ENCODE results near the gene OTUB2. TPM values are rescaled to one million over a fixed set of nuclear protein-coding genes. Genes with fewer than 3 reads are reported as not detected.

Gene OTUB2
- total RNA-seq, 5 donors from 2014 or later (not counting 1 experiment from before 2014, with no cell fraction given), result 0.09 to 0.57 (median 0.28) TPM

- no peaks in the 10 kb centered on the region for H3K36me3 Mint-ChIP-seq
- Histone ChIP-seq H3K9me3 (no peaks in the 10 kb centered on the region), H3K27me3 (replicated peaks in 1 of 2; ENCODE audit: control insufficient read depth in 2 of 2, extremely low read depth in 1 of 2, insufficient read depth in 2 of 2, low read length in 1 of 2) (no peaks in the 10 kb centered on the region), H3K36me3 (ENCODE audit: control insufficient read depth in 2 of 2, extremely low read depth in 1 of 2, insufficient read depth in 1 of 2, low read length in 1 of 2) (no peaks in the 10 kb centered on the region), H3K4me3 (ENCODE audit: control insufficient read depth in 1 of 2, extremely low read depth in 1 of 2, low read length in 1 of 2) (no peak overlapping the region), H3K4me1 (ENCODE audit: control insufficient read depth in 1 of 2, extremely low read depth in 1 of 2, insufficient read depth in 2 of 2, low read length in 2 of 2) (no peaks in the 10 kb centered on the region), H3K27ac (ENCODE audit: low read length) (no peak overlapping the region)
- DNase-seq (no peak), ATAC-seq (replicated peaks in 1 of 4) (no peak)
- H3K27ac Mint-ChIP-seq, result no peak overlapping the region
- ChIA-PET POLR2A (no interaction called here), CTCF (no interaction called here)
- 93% methylated on average over 2 of the region's 4 CpGs for WGBS (ENCODE audit: insufficient coverage)
- H3K4me1 Mint-ChIP-seq, result no peaks in the 10 kb centered on the region
- no peaks in the 10 kb centered on the region for H3K27me3 Mint-ChIP-seq
- no peak overlapping the region for H3K4me3 Mint-ChIP-seq
- peaks cover 0 to 3% (median 0%) of the 10 kb centered on the region in 3 donors for H3K9me3 Mint-ChIP-seq
Observed at GRCh38 chr14:94089479-94089878, 63.3 kb downstream of the OTUB2 start.

- Histone ChIP-seq H3K27ac (ENCODE audit: low read length) (no peak overlapping the region), H3K36me3 (ENCODE audit: control insufficient read depth in 2 of 2, extremely low read depth in 1 of 2, insufficient read depth in 1 of 2, low read length in 1 of 2) (peaks cover 0 to 5% of the 10 kb centered on the region in 2 donors), H3K4me1 (ENCODE audit: control insufficient read depth in 1 of 2, extremely low read depth in 1 of 2, insufficient read depth in 2 of 2, low read length in 2 of 2) (no peaks in the 10 kb centered on the region), H3K4me3 (ENCODE audit: control insufficient read depth in 1 of 2, extremely low read depth in 1 of 2, low read length in 1 of 2) (no peak overlapping the region), H3K27me3 (replicated peaks in 1 of 2; ENCODE audit: control insufficient read depth in 2 of 2, extremely low read depth in 1 of 2, insufficient read depth in 2 of 2, low read length in 1 of 2) (no peaks in the 10 kb centered on the region), H3K9me3 (no peaks in the 10 kb centered on the region)
- WGBS (ENCODE audit: insufficient coverage), result no CpG with 5 or more reads among the region's 2 CpGs
- no peak overlapping the region for H3K4me3 Mint-ChIP-seq
- H3K4me1 Mint-ChIP-seq, result no peaks in the 10 kb centered on the region
- DNase-seq (no peak), ATAC-seq (replicated peaks in 1 of 4) (no peak)
- CTCF ChIA-PET, result interaction anchor here in 1 of 2 donors (0.7 kb wide), 1 partner anchor 31 kb away, joined by 3 read pairs; no protein-coding TSS in a partner anchor
- H3K27me3 Mint-ChIP-seq, result no peaks in the 10 kb centered on the region
- POLR2A ChIA-PET, result no interaction called here
- no peaks in the 10 kb centered on the region for H3K9me3 Mint-ChIP-seq
- no peak overlapping the region for H3K27ac Mint-ChIP-seq
- H3K36me3 Mint-ChIP-seq, result peaks cover 7% of the 10 kb centered on the region
Observed at GRCh38 chr14:94093418-94093817, 67.3 kb downstream of the OTUB2 start.

GRCh38 chr14:94097091-94097490, 71.0 kb downstream of the OTUB2 start:
- no peak overlapping the region for H3K4me3 ChIP-seq (ENCODE audit: control insufficient read depth in 1 of 2, extremely low read depth in 1 of 2, low read length in 1 of 2)
- Mint-ChIP-seq H3K9me3 (no peaks in the 10 kb centered on the region), H3K4me1 (no peaks in the 10 kb centered on the region), H3K36me3 (peaks cover 7% of the 10 kb centered on the region), H3K4me3 (no peak overlapping the region), H3K27me3 (no peaks in the 10 kb centered on the region), H3K27ac (no peak overlapping the region)
- no peaks in the 10 kb centered on the region for H3K27me3 ChIP-seq (replicated peaks in 1 of 2; ENCODE audit: control insufficient read depth in 2 of 2, extremely low read depth in 1 of 2, insufficient read depth in 2 of 2, low read length in 1 of 2)
- 100% methylated on average over 2 of the region's 4 CpGs for WGBS (ENCODE audit: insufficient coverage)
- POLR2A ChIA-PET, result no interaction called here
- ATAC-seq (replicated peaks in 1 of 4) (no peak), DNase-seq (no peak)
- peaks cover 0 to 5% of the 10 kb centered on the region in 2 donors for H3K36me3 ChIP-seq (ENCODE audit: control insufficient read depth in 2 of 2, extremely low read depth in 1 of 2, insufficient read depth in 1 of 2, low read length in 1 of 2)
- H3K4me1 ChIP-seq (ENCODE audit: control insufficient read depth in 1 of 2, extremely low read depth in 1 of 2, insufficient read depth in 2 of 2, low read length in 2 of 2), result no peaks in the 10 kb centered on the region
- H3K9me3 ChIP-seq, result no peaks in the 10 kb centered on the region
- no peak overlapping the region for H3K27ac ChIP-seq (ENCODE audit: low read length)
- CTCF ChIA-PET, result interaction anchor here in 1 of 2 donors (0.6 kb wide), 1 partner anchor 12 kb away, joined by 6 read pairs; no protein-coding TSS in a partner anchor

Other genes with a start within 250 kb of the OTUB2 start
- gene PRIMA1, start 237.9 kb upstream of the OTUB2 start, total RNA-seq, result not detected
- not detected for gene FAM181A, start 99.0 kb upstream of the OTUB2 start, total RNA-seq
- gene ASB2, start 49.8 kb upstream of the OTUB2 start, total RNA-seq, result 1 to 10 TPM; 2.7 to 5.4 (median 3.3) TPM
- gene CCDC197, start 29.0 kb upstream of the OTUB2 start, total RNA-seq, result not detected
- 100 to 1,000 TPM; 258 to 448 (median 265) TPM for gene DDX24, start 54.9 kb downstream of the OTUB2 start, total RNA-seq
- gene IFI27L1, start 55.0 kb downstream of the OTUB2 start, total RNA-seq, result 10 to 100 TPM in 3 of 5 donors, 1 to 10 TPM in 2; 7.1 to 10.4 (median 10.0) TPM
- gene IFI27, start 84.4 kb downstream of the OTUB2 start, total RNA-seq, result 1 to 10 TPM; 1.6 to 6.1 (median 1.8) TPM
- 10 to 100 TPM; 18.2 to 37.4 (median 27.7) TPM for gene IFI27L2, start 103.3 kb downstream of the OTUB2 start, total RNA-seq
- gene PPP4R4, start 148.0 kb downstream of the OTUB2 start, total RNA-seq, result 1 to 10 TPM in 3 of 5 donors, under 1 TPM in 2; 0.41 to 2.5 (median 1.3) TPM